SU-DHL-6 (cell line): ENCODE data around the gene ZNF804A.

Experiments used
- H2AFZ ChIP-seq: fragments of 200-600 bp; sonication (generic); 2 replicates; pipeline ENCODE4 v1.6.1; 2014; ENCODE audit warnings: low read depth, mild to moderate bottlenecking, moderate library complexity, mixed read lengths, antibody characterized with exemption, low read length; ENCODE audit not compliant: severe bottlenecking
- H3F3A ChIP-seq: fragments of 200-600 bp; shearing (Covaris generic); 2 replicates; pipeline ENCODE4 v1.6.0; 2016; ENCODE audit warnings: antibody characterized with exemption, mild to moderate bottlenecking; ENCODE audit not compliant: insufficient read depth
- H3K27ac ChIP-seq: fragments of 200-600 bp; sonication (generic); 2 replicates; pipeline ENCODE4 v1.5.1; 2016; ENCODE audit warnings: low read depth, mild to moderate bottlenecking, low read length, moderate library complexity, mixed read lengths
- H3K27me3 ChIP-seq: fragments of 200-600 bp; sonication (generic), shearing (Covaris generic); 2 replicates; pipeline ENCODE4 v1.6.0; 2014; ENCODE audit warnings: mild to moderate bottlenecking, low read length
- H3K36me3 ChIP-seq: fragments of 200-600 bp; sonication (generic); 2 replicates; pipeline ENCODE4 v1.6.1; 2014; ENCODE audit warnings: mild to moderate bottlenecking, low read length, mixed read lengths
- H3K4me2 ChIP-seq: fragments of 300-600, 200-600 bp; shearing (Covaris generic), sonication (generic); 2 replicates; pipeline ENCODE4 v1.6.0; 2014; ENCODE audit warnings: low read length, low read depth, mild to moderate bottlenecking; ENCODE audit not compliant: poor library complexity, severe bottlenecking
- H3K4me3 ChIP-seq: fragments of 200-600 bp; sonication (generic); 2 replicates; pipeline ENCODE4 v1.5.1; 2014; ENCODE audit warnings: antibody characterized with exemption, low read length, mild to moderate bottlenecking, mixed read lengths; ENCODE audit not compliant: insufficient read depth, poor library complexity, severe bottlenecking
- H3K79me2 ChIP-seq: fragments of 200-600 bp; sonication (generic); 2 replicates; pipeline ENCODE4 v1.6.1; 2014; ENCODE audit warnings: mild to moderate bottlenecking, low read length, moderate library complexity; ENCODE audit not compliant: insufficient read depth
- H3K9ac ChIP-seq: fragments of 200-600 bp; sonication (generic); 2 replicates; pipeline ENCODE4 v1.7.0; 2014; ENCODE audit warnings: mild to moderate bottlenecking, low read length
- H3K9me2 ChIP-seq: fragments of 200-600 bp; sonication (generic); replicated peaks from 2 replicates; pipeline ENCODE4 v1.6.1; 2014; ENCODE audit warnings: low read length; ENCODE audit not compliant: insufficient read depth
- H3K9me3 ChIP-seq: fragments of 200-600 bp; sonication (generic); 2 replicates; pipeline ENCODE4 v1.6.1; 2014; ENCODE audit warnings: low read length, mixed read lengths; ENCODE audit not compliant: insufficient read depth
- H4K20me1 ChIP-seq: fragments of 200-600 bp; sonication (generic); 2 replicates; pipeline ENCODE4 v1.6.1; 2014; ENCODE audit warnings: low read depth, mild to moderate bottlenecking, antibody characterized with exemption, low read length, moderate library complexity, mixed read lengths
- EZH2phosphoT487 ChIP-seq: fragments of 200-600 bp; sonication (generic), shearing (Covaris generic); conservative IDR thresholded peaks from 2 replicates; pipeline ENCODE4 v1.6.1; 2018; ENCODE audit warnings: mild to moderate bottlenecking, antibody characterized with exemption, low read length, moderate library complexity, mixed read lengths
- TF ChIP-seq, protein P1 (sequence below): fragments of 200-600 bp; sonication (generic); IDR thresholded peaks from one replicate; pipeline ENCODE4 v1.5.1; 2017; ENCODE audit warnings: antibody characterized with exemption, mild to moderate bottlenecking, low read length, moderate library complexity; ENCODE audit not compliant: insufficient read depth, poor library complexity, severe bottlenecking

ZNF804A gene

DNA sequence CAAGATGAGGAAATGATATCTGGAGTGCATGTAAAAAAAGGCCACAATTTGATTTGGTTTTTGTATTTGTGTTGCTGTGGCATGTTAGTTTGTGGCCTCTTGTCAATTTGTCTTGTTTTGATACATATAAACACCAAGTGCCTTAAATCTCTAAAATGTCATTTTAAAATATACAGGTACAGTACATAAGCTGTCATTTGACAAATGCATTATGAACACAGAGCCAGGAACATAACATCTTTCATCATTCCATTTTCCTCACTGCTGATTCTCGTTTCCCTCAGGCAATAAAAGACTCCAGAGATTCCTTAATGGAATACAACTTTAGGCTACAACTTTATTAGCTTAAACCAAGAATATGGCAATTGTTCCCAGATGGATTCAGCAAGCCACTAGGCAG, 217.5 kb downstream of the ZNF804A start:
- no peak overlapping the region for H3K9ac ChIP-seq
- no peaks in the 10 kb centered on the region for H3K27me3 ChIP-seq
- H3K9me2 ChIP-seq: no peaks in the 10 kb centered on the region
- no peaks in the 10 kb centered on the region for H3K9me3 ChIP-seq
- TF ChIP-seq EZH2phosphoT487: no peak
- TF ChIP-seq, protein P1, sequence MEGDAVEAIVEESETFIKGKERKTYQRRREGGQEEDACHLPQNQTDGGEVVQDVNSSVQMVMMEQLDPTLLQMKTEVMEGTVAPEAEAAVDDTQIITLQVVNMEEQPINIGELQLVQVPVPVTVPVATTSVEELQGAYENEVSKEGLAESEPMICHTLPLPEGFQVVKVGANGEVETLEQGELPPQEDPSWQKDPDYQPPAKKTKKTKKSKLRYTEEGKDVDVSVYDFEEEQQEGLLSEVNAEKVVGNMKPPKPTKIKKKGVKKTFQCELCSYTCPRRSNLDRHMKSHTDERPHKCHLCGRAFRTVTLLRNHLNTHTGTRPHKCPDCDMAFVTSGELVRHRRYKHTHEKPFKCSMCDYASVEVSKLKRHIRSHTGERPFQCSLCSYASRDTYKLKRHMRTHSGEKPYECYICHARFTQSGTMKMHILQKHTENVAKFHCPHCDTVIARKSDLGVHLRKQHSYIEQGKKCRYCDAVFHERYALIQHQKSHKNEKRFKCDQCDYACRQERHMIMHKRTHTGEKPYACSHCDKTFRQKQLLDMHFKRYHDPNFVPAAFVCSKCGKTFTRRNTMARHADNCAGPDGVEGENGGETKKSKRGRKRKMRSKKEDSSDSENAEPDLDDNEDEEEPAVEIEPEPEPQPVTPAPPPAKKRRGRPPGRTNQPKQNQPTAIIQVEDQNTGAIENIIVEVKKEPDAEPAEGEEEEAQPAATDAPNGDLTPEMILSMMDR: no peak
- H3F3A ChIP-seq: peaks cover 17% of the 10 kb centered on the region; the same call in 1 of the 2 replicates
- peaks cover 80% of the 10 kb centered on the region for H3K79me2 ChIP-seq
- no peak overlapping the region for H3K4me3 ChIP-seq
- H2AFZ ChIP-seq: no peak overlapping the region
- H3K27ac ChIP-seq: no peak overlapping the region
- H4K20me1 ChIP-seq: no peaks in the 10 kb centered on the region; the same call in 1 of the 2 replicates
- peaks cover 30% of the 10 kb centered on the region for H3K36me3 ChIP-seq
- H3K4me2 ChIP-seq: no peak overlapping the region

DNA sequence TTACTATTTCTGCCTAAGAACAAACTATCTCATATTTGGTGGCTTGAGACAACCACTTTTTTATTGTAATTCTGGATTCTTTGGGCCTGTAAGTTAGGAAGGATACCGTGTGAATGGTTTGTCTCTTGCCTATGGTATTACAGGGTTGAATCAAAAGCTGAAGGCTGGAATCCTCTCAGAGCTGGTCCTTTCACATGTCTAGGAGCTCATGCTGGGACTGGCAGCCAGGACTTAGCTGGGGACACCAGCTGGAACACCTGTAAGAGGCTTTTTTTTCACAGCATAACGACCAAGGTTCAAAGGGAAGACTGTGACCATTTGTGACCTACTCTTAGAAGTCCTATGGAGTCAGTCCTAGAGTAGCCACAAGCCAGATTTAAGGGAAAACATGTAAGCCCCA, 226.3 kb downstream of the ZNF804A start:
- Histone ChIP-seq H2AFZ (no peak overlapping the region), H4K20me1 (no peaks in the 10 kb centered on the region), H3F3A (peaks cover 28% of the 10 kb centered on the region; the same call in 1 of the 2 replicates), H3K27me3 (no peaks in the 10 kb centered on the region), H3K79me2 (peaks cover 49% of the 10 kb centered on the region), H3K9me2 (no peaks in the 10 kb centered on the region), H3K4me2 (no peak overlapping the region), H3K27ac (no peak overlapping the region), H3K9me3 (no peaks in the 10 kb centered on the region), H3K4me3 (no peak overlapping the region), H3K9ac (no peak overlapping the region), H3K36me3 (peaks cover 6% of the 10 kb centered on the region; the same call in 1 of the 2 replicates)
- TF ChIP-seq, protein P1: no peak
- no peak for TF ChIP-seq EZH2phosphoT487

GRCh38 chr2:184830531-184830930, 232.2 kb downstream of the ZNF804A start:
- no peak overlapping the region for H2AFZ ChIP-seq
- H3K36me3 ChIP-seq: peaks cover 6% of the 10 kb centered on the region; the same call in 1 of the 2 replicates
- no peak overlapping the region for H3K4me2 ChIP-seq
- H3K79me2 ChIP-seq: peaks cover 46% of the 10 kb centered on the region
- H3K27me3 ChIP-seq: no peaks in the 10 kb centered on the region
- TF ChIP-seq EZH2phosphoT487: no peak
- TF ChIP-seq, protein P1: no peak
- no peak overlapping the region for H3K27ac ChIP-seq
- no peak overlapping the region for H3K4me3 ChIP-seq
- H3K9me2 ChIP-seq: no peaks in the 10 kb centered on the region
- H3K9ac ChIP-seq: no peak overlapping the region
- H3F3A ChIP-seq: peaks cover 11% of the 10 kb centered on the region; the same call in 1 of the 2 replicates
- peaks cover 8% of the 10 kb centered on the region; the same call in 1 of the 2 replicates for H4K20me1 ChIP-seq
- H3K9me3 ChIP-seq: no peaks in the 10 kb centered on the region
